Measurements from ENCODE around the gene HACD2.
A peak's percentile ranks its signal among the peaks of the same experiment; 100 is the strongest.

Gene HACD2

GRCh38 chr3:123568875-123569274 is 16.0 kb downstream of the HACD2 start:
- DNase-seq, result no peak

DNA sequence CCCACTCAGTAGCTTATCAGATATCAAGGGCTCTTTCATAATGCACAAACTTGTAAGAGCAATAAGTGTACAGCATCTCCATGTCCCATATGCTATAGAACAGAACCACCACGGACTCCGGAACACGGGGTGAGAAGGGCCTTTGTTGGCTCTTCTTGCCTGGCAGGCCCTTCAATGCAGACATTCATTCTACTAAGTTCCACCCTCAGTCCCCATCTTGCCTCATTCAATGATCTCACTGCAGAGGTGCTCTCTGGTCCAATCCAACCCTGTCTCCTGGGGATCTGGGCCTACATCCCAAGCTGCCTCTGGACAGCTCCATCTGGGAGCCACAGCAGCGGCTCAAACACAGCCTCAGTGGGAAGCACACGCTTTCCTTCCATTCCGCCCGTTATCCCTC is 16.8 kb downstream of the HACD2 start:
- peak in 8 of 14 donors; percentile 18 to 53 (median 26) for DNase-seq

DNA sequence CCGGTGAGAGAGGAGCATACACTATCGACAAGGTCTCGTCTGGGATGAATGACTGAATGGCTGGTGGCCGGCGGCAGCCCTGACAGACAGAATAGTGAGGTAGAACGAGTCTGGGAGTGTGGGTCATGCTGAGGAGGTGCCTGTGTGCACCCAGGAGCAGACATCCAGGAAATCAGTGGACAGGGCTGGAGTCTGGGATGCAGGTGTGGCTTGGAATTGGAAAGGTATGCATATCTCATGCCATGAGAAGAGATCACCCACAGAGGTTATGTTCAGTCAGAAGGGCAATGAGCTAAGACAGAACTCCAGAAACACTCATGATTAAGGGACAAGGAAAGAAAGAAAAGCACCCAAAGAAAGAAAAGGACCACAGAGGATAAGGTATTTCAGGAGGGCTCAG is 20.8 kb downstream of the HACD2 start:
- no peak for DNase-seq

GRCh38 chr3:123562547-123562946 is 22.3 kb downstream of the HACD2 start:
- no peak for DNase-seq

DNA sequence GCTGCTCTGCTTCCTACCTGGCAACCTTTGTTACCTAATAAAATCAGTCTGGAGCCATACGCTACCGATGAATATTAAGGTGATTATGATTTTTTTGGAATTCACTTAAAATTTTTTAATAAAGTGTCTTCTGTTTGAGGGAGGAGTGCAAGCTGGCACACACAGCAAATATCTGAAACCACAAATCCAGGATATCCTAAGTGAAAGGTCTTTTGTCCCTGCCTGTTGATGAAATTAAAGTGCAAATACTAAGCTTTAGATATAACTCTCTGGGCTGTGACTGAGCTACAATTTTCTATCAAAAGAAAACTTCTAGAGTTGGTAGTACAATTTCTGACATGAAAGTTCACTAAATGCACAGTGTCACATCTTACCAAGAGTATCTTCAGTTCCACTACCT is 23.7 kb downstream of the HACD2 start:
- no peak for DNase-seq

GRCh38 chr3:123559040-123559861 is 25.6 kb downstream of the HACD2 start:
- peak in 1 of 14 donors; percentile 34 for DNase-seq

- DNase-seq, result no peak
Observed at GRCh38 chr3:123553536-123553935, 31.3 kb downstream of the HACD2 start.

GRCh38 chr3:123552768-123553167 is 32.1 kb downstream of the HACD2 start:
- no peak for DNase-seq

- no peak for DNase-seq
Observed at GRCh38 chr3:123552095-123552714, 32.6 kb downstream of the HACD2 start.

DNA sequence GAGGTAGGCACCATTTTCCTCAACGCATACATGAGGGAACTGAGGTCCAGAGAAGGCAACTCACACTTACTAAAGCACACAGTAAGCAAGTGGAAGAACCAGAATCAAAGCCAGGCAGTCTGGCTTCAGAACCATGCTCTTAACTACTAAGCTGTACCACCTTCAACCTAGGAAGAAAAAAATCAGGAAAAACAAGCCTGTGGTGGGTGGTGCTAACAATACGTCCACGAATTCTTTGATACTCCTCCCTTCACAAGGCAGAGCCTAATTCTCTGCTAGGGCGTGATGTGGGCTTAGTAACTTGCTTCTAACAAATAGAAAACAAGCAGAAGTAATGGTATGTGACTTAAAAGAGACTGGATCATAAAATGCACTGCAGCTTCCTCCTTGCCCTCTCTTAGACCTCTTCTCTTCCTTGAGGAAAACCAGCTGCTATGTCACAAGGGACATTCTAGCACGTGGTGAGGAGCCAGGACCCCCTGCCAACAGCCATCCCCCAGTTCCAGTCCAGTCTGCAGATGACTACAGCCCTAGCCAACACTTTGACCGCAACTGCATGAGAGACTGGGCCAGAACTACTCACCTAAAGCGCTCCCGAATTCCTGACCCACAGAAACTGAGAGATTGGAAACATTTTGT is 36.9 kb downstream of the HACD2 start:
- no peak for DNase-seq

DNA sequence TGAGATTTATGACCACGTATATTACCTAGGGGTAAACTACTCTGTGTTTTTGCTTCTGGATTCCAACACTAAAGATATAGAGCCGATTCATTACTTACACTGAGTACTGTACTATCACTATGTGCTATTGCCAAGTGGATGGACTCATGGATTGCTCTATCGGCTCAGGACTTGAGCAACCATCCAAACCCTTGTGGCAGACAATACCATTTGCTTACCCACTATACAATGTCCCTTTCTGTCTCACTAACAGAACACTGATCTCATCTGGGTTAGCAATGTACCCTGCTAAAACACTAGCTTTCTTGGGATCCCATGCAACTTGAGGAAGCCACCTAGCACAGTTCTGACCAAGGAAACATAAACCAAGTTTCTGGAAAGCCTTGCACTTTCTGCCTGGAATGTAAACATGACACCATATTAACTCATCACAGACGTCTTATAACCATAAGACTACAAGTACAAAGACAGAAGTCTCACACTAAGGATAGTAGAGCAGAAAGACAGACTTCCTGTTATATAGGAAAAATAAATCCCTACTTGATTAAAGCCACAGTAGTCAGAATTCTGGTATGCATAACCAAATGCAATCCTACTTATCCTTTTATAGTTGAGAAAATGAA is 38.6 kb downstream of the HACD2 start:
- DNase-seq, result no peak

- DNase-seq, result no peak
Observed at GRCh38 chr3:123543950-123544349, 40.9 kb downstream of the HACD2 start.

GRCh38 chr3:123540285-123540684 is 44.6 kb downstream of the HACD2 start:
- DNase-seq, result no peak

DNA sequence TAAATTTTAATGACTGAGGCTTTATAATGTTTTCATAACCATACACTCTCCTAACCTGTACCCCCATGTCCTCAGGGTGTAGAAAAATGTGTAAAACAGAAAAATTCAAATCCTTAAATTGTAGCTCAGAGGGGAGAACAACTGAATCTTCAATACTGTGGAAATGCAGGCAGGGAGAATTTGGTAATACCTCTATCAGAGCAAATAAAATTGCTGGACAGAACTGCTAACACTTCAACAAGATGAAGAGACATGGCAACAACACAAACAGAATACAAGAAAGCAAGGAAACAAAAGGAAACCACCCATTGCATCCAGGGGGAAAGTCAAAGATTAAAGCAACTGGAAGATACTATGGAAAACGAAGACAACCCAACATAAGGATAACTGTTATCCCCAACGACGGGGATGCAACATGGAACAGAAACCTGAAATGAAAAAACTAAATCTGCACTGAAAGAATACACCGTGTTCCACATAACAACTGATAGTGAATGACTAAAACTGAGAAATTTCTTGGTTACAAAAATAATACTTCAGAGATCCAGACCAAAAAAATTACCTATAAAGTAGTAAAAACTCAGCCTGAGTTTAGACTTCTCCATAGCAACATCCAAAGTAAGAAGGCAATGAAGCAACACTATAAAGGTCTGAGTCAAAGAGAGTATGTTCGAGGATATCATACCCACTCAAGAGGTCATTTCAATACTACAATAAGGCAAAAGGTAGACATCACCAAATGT is 48.5 kb downstream of the HACD2 start:
- DNase-seq, result no peak

- DNase-seq, result no peak
Observed at GRCh38 chr3:123535580-123535979, 49.3 kb downstream of the HACD2 start.

GRCh38 chr3:123534264-123534663 is 50.6 kb downstream of the HACD2 start:
- no peak for DNase-seq

- no peak for DNase-seq
Observed at GRCh38 chr3:123533554-123534159, 51.2 kb downstream of the HACD2 start.

- DNase-seq, result no peak
Observed at GRCh38 chr3:123528130-123528529, 56.7 kb downstream of the HACD2 start.

GRCh38 chr3:123527046-123527445 is 57.8 kb downstream of the HACD2 start:
- no peak for DNase-seq

- DNase-seq, result no peak
Observed at GRCh38 chr3:123526474-123526873, 58.4 kb downstream of the HACD2 start.

DNA sequence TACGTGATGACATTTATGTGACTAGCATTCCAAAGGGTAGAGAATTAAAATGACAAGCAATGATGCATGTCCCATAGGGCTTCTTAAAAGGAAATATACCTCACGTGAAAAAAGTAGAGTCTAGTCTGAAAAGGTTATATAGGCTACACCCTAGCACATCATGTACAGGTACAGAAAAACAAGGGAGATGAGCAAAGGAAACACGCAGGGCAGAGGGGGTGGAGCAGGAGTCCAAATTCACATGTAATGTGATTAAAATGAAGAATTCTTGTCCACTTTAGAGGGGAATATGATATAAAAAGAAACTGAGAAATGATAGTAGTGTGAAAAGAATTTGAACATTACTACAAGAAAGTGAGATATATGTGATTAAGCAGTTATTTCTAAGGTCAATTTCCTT is 59.4 kb downstream of the HACD2 start:
- no peak for DNase-seq

DNA sequence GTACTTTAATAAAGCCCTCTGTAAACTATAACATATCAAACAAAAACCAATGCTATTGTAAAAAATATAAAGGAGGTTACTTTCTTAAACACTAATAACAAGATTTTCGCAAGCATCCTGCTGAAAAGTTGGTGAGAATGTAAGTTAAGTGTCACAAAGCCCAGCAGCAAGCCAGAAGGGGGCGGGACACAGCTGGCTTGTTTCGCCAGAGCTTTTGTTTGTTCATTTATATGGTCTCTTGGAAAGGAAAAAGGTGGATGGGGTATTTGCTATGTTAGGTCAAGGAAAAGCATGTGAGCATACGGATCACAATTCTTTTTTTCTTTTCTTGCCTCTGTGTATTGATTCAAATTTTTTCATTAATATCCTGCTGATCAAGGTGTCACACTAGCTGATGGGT is 59.9 kb downstream of the HACD2 start:
- DNase-seq, result no peak

All from C1 segment of cervical spinal cord (tissue), 14 donors.